RPMI7951 (cell line): ENCODE measurements around the gene ARL14EP. TPM values are rescaled to one million over a fixed set of nuclear protein-coding genes. Genes with fewer than 3 reads are reported as not detected.

Experiments
- DNase-seq: peaks from one replicate; pipeline ENCODE4 v3.0.0-alpha.2; 2012; ENCODE audit warnings: low read depth
- total RNA-seq: library from RNA; depleted of rRNA; stranded (reverse); fragments of >200 nt; shearing (Covaris generic); gene quantifications from 2 replicates; pipeline ENCODE4 v1.2.3, GENCODE V29; 2014; rRNA removed

The ARL14EP gene
- total RNA-seq, 1 experiment from 2014 or later = 15.6 TPM

GRCh38 chr11:30380846-30381245, 57.9 kb downstream of the ARL14EP start:
- DNase-seq = no peak

- DNase-seq = no peak
Measured at GRCh38 chr11:30381879-30382278, 59.0 kb downstream of the ARL14EP start.

Other genes starting within 250 kb of the ARL14EP start
- gene FSHB, start 92.1 kb upstream of the ARL14EP start, total RNA-seq = not detected in 2 replicates